Retinal pigment epithelial cell (primary cell): ENCODE measurements around the gene ZSWIM6.

Experiments used
- DNase-seq: peaks from one replicate; pipeline ENCODE4 v3.0.0-alpha.2; 2010; ENCODE audit warnings: low read depth
- H3K4me3 ChIP-seq: 2 replicates; pipeline ENCODE4 v1.5.1; 2011; ENCODE audit warnings: mild to moderate bottlenecking, low read length, control low read depth, moderate library complexity
- CTCF ChIP-seq: conservative IDR thresholded peaks from 2 replicates; pipeline ENCODE4 v1.5.1; 2011; ENCODE audit warnings: low read depth, low read length, control low read depth, inconsistent platforms

Gene ZSWIM6

DNA sequence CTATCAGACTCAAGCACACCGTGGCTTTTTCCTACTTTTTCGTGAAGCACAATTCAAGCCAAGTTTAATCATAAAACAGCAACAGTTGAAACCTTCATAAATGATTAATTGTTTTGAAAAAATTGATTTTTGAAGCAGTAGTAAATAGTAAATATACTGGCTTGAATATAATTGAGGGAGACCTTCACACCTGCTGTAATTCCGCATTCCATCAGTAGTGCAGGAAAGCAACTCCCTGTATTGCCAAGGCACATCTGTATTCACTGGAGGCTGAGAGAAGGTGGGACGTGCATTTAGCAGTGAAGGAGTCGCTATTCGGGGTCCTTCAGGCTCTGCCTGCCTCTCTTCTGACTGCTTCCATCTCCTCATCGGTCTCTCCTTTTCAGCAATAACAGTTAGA lies 203.8 kb downstream of the ZSWIM6 start:
- TF ChIP-seq CTCF, result no peak
- no peak for DNase-seq
- H3K4me3 ChIP-seq, result no peak overlapping the region

GRCh38 chr5:61536922-61537321 lies 204.9 kb downstream of the ZSWIM6 start:
- no peak for DNase-seq
- H3K4me3 ChIP-seq, result no peak overlapping the region
- no peak for TF ChIP-seq CTCF

DNA sequence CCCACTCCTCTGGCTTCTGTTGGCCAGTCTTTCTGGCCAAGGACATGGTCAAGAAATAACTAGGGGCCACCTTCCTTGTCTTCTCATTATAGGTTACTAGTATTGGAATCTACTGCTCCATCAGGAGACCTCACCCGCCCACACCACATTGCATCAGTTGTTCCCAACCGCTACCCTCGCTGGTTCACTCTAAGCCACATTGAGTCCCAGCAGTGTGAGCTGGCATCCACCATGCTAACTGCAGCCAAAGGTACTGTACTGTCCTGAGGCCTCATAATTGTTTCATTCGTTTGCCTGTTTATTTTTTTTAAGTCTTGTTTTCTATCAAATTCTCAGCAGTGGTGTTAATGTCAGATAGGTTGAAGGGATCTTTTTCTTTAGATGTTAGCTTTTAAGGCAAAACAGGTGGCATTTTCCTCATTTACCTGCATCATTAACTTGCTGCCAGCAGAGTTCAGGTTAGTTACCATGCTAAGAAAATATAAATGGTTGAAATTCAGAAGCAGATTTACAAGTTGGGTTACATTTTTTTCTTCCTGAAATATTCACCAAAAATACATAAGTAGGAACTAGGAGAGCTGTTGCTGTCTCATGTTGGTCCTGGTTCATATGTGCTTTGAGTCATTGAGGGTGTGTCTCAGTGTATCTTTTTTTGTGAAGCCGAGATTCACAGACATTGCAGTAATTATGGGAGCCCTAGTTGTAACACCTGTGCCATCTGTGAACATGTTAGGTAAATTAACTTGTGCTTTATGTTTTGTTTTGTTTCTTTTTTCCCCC lies 206.9 kb downstream of the ZSWIM6 start:
- DNase-seq, result no peak
- no peak overlapping the region for H3K4me3 ChIP-seq
- no peak for TF ChIP-seq CTCF

- no peak overlapping the region for H3K4me3 ChIP-seq
- no peak for DNase-seq
- no peak for TF ChIP-seq CTCF
These were observed 217.5 kb downstream of the ZSWIM6 start for GRCh38 chr5:61549530-61549929.

GRCh38 chr5:61551637-61552313 lies 219.7 kb downstream of the ZSWIM6 start:
- TF ChIP-seq CTCF, result no peak
- no peak for DNase-seq
- H3K4me3 ChIP-seq, result no peak overlapping the region

DNA sequence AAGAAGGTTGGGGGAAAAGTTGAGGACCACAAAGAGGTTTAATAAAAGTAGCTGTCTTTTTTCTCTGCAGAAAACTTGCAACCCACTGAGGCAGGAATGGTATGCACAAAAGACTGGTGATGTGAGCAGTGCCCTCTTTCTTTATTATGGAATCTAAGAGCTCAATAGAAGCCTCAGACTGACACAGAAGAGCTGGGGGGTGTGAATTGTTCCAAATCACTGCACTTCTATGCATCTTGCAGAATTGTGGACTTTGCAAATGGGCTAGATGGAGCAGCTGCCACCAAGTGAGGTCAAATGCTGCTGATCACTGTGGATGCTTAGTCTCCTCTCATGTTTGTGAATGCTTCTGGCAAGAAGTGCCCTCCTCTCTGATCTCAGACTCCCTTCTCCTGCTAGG lies 227.1 kb downstream of the ZSWIM6 start:
- H3K4me3 ChIP-seq, result no peak overlapping the region
- no peak for DNase-seq
- TF ChIP-seq CTCF, result no peak

- no peak for DNase-seq
- TF ChIP-seq CTCF, result no peak
- H3K4me3 ChIP-seq, result no peak overlapping the region
These were observed 227.7 kb downstream of the ZSWIM6 start for GRCh38 chr5:61559722-61560121.
